HFF-Myc (cell line): Measurements from ENCODE around the gene HDAC4.

Experiments
- DNase-seq: peaks from one replicate; pipeline ENCODE4 v3.0.0-alpha.2; 2011; ENCODE audit warnings: low read depth; ENCODE audit errors: extremely low read depth
- H3K4me3 ChIP-seq: replicated peaks from 2 replicates; pipeline ENCODE4 v1.5.1; 2011; ENCODE audit warnings: low read depth, mild to moderate bottlenecking, control low read depth, low read length
- CTCF ChIP-seq: IDR thresholded peaks from 2 replicates; pipeline ENCODE4 v1.5.1; 2012; ENCODE audit warnings: mild to moderate bottlenecking, low read depth, low read length, control low read depth; ENCODE audit errors: missing control alignments

The HDAC4 gene

GRCh38 chr2:239355139-239355538 is 45.7 kb downstream of the HDAC4 start:
- DNase-seq: no peak
- H3K4me3 ChIP-seq: no peak overlapping the region
- no peak for TF ChIP-seq CTCF

GRCh38 chr2:239354791-239355136 is 46.1 kb downstream of the HDAC4 start:
- DNase-seq: no peak
- no peak overlapping the region for H3K4me3 ChIP-seq
- no peak for TF ChIP-seq CTCF

GRCh38 chr2:239354132-239354790 is 46.6 kb downstream of the HDAC4 start:
- DNase-seq: no peak
- H3K4me3 ChIP-seq: no peak overlapping the region
- no peak for TF ChIP-seq CTCF

GRCh38 chr2:239353692-239354091 is 47.1 kb downstream of the HDAC4 start:
- DNase-seq: no peak
- H3K4me3 ChIP-seq: no peak overlapping the region
- no peak for TF ChIP-seq CTCF

- DNase-seq: no peak
- H3K4me3 ChIP-seq: no peak overlapping the region
- no peak for TF ChIP-seq CTCF
Measured at GRCh38 chr2:239351687-239352086, 49.1 kb downstream of the HDAC4 start.

- no peak for TF ChIP-seq CTCF
- no peak overlapping the region for H3K4me3 ChIP-seq
- no peak for DNase-seq
Measured at GRCh38 chr2:239349453-239350135, 51.2 kb downstream of the HDAC4 start.
